ENCODE data around the gene MEF2C. TPM values are rescaled to one million over a fixed set of nuclear protein-coding genes. Genes with fewer than 3 reads are reported as not detected.

The MEF2C gene
- total and polyA plus RNA-seq, 2 experiments from 2014 or later, result 0.97 to 1.6 TPM

DNA sequence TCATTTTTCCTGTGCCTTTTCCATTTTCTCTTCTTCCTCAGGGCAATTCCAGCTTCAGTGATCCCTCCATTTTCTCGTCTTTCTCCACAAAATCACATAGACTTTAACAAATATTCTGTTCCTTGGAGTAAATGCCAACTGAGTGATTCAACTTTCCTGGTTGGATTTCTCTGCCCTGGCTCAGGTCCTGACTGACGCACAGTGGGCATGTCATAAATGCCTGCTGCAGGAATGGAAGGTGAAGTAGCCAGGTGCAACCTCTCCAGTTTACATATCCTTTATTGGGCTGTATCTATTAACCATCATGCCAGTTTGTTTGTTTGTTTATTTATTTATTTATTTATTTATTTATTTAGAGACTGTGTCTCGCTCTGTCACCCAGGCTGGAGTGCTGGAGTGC is 95.1 kb downstream of the MEF2C start:
- no peak overlapping the region for H3K4me2 ChIP-seq
- no peaks in the 10 kb centered on the region for H3F3A ChIP-seq (replicated peaks; ENCODE audit: low read depth)
- no peak overlapping the region for H3K27ac Mint-ChIP-seq
- H3K4me1 Mint-ChIP-seq, result peaks cover 25% of the 10 kb centered on the region
- H3K9me2 ChIP-seq (ENCODE audit: insufficient read depth), result no peaks in the 10 kb centered on the region
- no peak overlapping the region for H3K27ac ChIP-seq (ENCODE audit: low read depth)
- no peaks in the 10 kb centered on the region for H3K36me3 ChIP-seq (ENCODE audit: insufficient read depth)
- TF ChIP-seq EZH2 (IDR thresholded peaks at IDR 0.05; ENCODE audit: low read depth, unreplicated experiment) (no peak), POLR2AphosphoS5 (IDR thresholded peaks at IDR 0.05; ENCODE audit: low read depth) (no peak), STAT1 (IDR thresholded peaks at IDR 0.05; ENCODE audit: unreplicated experiment) (no peak), EZH2phosphoT487 (IDR thresholded peaks at IDR 0.05; ENCODE audit: unreplicated experiment) (no peak), ZNF114 (CRISPR knock-in tag; IDR thresholded peaks at IDR 0.05) (no peak)
- TF ChIP-seq, protein P1, sequence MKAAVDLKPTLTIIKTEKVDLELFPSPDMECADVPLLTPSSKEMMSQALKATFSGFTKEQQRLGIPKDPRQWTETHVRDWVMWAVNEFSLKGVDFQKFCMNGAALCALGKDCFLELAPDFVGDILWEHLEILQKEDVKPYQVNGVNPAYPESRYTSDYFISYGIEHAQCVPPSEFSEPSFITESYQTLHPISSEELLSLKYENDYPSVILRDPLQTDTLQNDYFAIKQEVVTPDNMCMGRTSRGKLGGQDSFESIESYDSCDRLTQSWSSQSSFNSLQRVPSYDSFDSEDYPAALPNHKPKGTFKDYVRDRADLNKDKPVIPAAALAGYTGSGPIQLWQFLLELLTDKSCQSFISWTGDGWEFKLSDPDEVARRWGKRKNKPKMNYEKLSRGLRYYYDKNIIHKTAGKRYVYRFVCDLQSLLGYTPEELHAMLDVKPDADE (IDR thresholded peaks at IDR 0.05), result no peak
- no peak overlapping the region for H2AFZ ChIP-seq
- peaks cover 2% of the 10 kb centered on the region for H3K27me3 Mint-ChIP-seq (ENCODE audit: insufficient read depth, low read depth, poor library complexity)
- H3K9me3 Mint-ChIP-seq, result no peaks in the 10 kb centered on the region
- H3K27me3 ChIP-seq (ENCODE audit: insufficient read depth), result no peaks in the 10 kb centered on the region
- H3K4me1 ChIP-seq (ENCODE audit: insufficient read depth), result peaks cover 21% of the 10 kb centered on the region
- no peaks in the 10 kb centered on the region for H3K36me3 Mint-ChIP-seq (ENCODE audit: low read depth)
- no peaks in the 10 kb centered on the region for H4K20me1 ChIP-seq (replicated peaks; ENCODE audit: insufficient read depth)
- H3K4me3 ChIP-seq, result no peak overlapping the region
- no peak for ATAC-seq
- DNase-seq (ENCODE audit: low spot score), result no peak
- H3K79me2 ChIP-seq (replicated peaks; ENCODE audit: insufficient read depth), result no peaks in the 10 kb centered on the region
- H3K4me3 Mint-ChIP-seq, result no peak overlapping the region

- Histone ChIP-seq H3K79me2 (replicated peaks; ENCODE audit: insufficient read depth) (no peaks in the 10 kb centered on the region), H3K4me3 (no peak overlapping the region), H3K27me3 (ENCODE audit: insufficient read depth) (no peaks in the 10 kb centered on the region), H2AFZ (no peak overlapping the region), H4K20me1 (replicated peaks; ENCODE audit: insufficient read depth) (no peaks in the 10 kb centered on the region), H3K4me2 (no peak overlapping the region), H3F3A (replicated peaks; ENCODE audit: low read depth) (no peaks in the 10 kb centered on the region), H3K27ac (ENCODE audit: low read depth) (no peak overlapping the region), H3K9me2 (ENCODE audit: insufficient read depth) (no peaks in the 10 kb centered on the region), H3K4me1 (ENCODE audit: insufficient read depth) (peaks cover 21% of the 10 kb centered on the region), H3K36me3 (ENCODE audit: insufficient read depth) (no peaks in the 10 kb centered on the region)
- ATAC-seq (no peak), DNase-seq (ENCODE audit: low spot score) (no peak)
- Mint-ChIP-seq H3K4me3 (no peak overlapping the region), H3K27me3 (ENCODE audit: insufficient read depth, low read depth, poor library complexity) (peaks cover 3% of the 10 kb centered on the region), H3K9me3 (no peaks in the 10 kb centered on the region), H3K36me3 (ENCODE audit: low read depth) (no peaks in the 10 kb centered on the region), H3K4me1 (peaks cover 25% of the 10 kb centered on the region), H3K27ac (no peak overlapping the region)
- TF ChIP-seq, protein P1 (IDR thresholded peaks at IDR 0.05), result no peak
- no peak for TF ChIP-seq NANOG (IDR thresholded peaks at IDR 0.05; ENCODE audit: borderline replicate concordance)
- TF ChIP-seq POLR2AphosphoS5 (IDR thresholded peaks at IDR 0.05; ENCODE audit: low read depth), result no peak
- no peak for TF ChIP-seq STAT1 (IDR thresholded peaks at IDR 0.05; ENCODE audit: unreplicated experiment)
- TF ChIP-seq CTCF (conservative IDR thresholded peaks at IDR 0.05; ENCODE audit: low read depth in 2 of 2), result no peak
Measured at GRCh38 chr5:88786789-88787188, 96.2 kb downstream of the MEF2C start.
